Left ventricle myocardium inferior (tissue), 1 donor: ENCODE results near the gene PRPF18. TPM values are rescaled to one million over a fixed set of nuclear protein-coding genes. Genes with fewer than 3 reads are reported as not detected.

Experiments used
- DNase-seq: peaks from one replicate; pipeline ENCODE4 v3.0.0-alpha.2; 2020
- H3K27ac ChIP-seq: fragments of 200-600 bp; replicated peaks from 2 replicates; pipeline ENCODE4 v1.8.0; 2021
- H3K27me3 ChIP-seq: fragments of 200-600 bp; 2 replicates; pipeline ENCODE4 v1.8.0; 2021; ENCODE audit warnings: low read depth
- H3K36me3 ChIP-seq: fragments of 200-600 bp; 2 replicates; pipeline ENCODE4 v1.8.0; 2021
- H3K4me1 ChIP-seq: fragments of 200-600 bp; 2 replicates; pipeline ENCODE4 v1.8.0; 2021
- H3K4me3 ChIP-seq: fragments of 200-600 bp; 2 replicates; pipeline ENCODE4 v1.8.0; 2021; ENCODE audit warnings: mild to moderate bottlenecking, moderate library complexity
- H3K9me3 ChIP-seq: fragments of 200-600 bp; replicated peaks from 2 replicates; pipeline ENCODE4 v1.8.0; 2021
- intact Hi-C: fragments of 100-400 bp; cut with micrococcal nuclease; formaldehyde crosslinking; loops from one replicate; pipeline ENCODE4 v1.11.0; 2022
- total RNA-seq: library from RNA; stranded (reverse); fragmentation: NEBNext Ultra II Directional; extraction: Animal tissue kit (Norgen Biotek cat#: 25700); gene quantifications from one replicate; pipeline ENCODE4 v1.2.1, GENCODE V29; 2021
- TF ChIP-seq, protein P1 (sequence below): fragments of 200-600 bp; IDR thresholded peaks from 2 replicates; pipeline ENCODE4 v1.8.0; 2021; ENCODE audit warnings: antibody characterized with exemption, mild to moderate bottlenecking, borderline replicate concordance
- donor health status: DM: no; HTN: yes; CAD: no; lungs with severe emphysema.

Gene PRPF18
- total RNA-seq, 1 donor from 2014 or later = 14.7 TPM

- Histone ChIP-seq H3K27me3 (no peaks in the 10 kb centered on the region), H3K36me3 (peaks cover 19% of the 10 kb centered on the region), H3K27ac (peak overlapping the region; percentile 88), H3K9me3 (no peaks in the 10 kb centered on the region), H3K4me3 (no peak overlapping the region), H3K4me1 (peaks cover 22% of the 10 kb centered on the region)
- TF ChIP-seq, protein P1, sequence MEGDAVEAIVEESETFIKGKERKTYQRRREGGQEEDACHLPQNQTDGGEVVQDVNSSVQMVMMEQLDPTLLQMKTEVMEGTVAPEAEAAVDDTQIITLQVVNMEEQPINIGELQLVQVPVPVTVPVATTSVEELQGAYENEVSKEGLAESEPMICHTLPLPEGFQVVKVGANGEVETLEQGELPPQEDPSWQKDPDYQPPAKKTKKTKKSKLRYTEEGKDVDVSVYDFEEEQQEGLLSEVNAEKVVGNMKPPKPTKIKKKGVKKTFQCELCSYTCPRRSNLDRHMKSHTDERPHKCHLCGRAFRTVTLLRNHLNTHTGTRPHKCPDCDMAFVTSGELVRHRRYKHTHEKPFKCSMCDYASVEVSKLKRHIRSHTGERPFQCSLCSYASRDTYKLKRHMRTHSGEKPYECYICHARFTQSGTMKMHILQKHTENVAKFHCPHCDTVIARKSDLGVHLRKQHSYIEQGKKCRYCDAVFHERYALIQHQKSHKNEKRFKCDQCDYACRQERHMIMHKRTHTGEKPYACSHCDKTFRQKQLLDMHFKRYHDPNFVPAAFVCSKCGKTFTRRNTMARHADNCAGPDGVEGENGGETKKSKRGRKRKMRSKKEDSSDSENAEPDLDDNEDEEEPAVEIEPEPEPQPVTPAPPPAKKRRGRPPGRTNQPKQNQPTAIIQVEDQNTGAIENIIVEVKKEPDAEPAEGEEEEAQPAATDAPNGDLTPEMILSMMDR = no peak
- intact Hi-C loops = no loop called here
- peak; percentile 61 for DNase-seq
Observed at GRCh38 chr10:13632884-13633440, 46.2 kb downstream of the PRPF18 start.

- Histone ChIP-seq H3K27ac (peak overlapping the region; percentile 88), H3K36me3 (peaks cover 18% of the 10 kb centered on the region), H3K4me3 (no peak overlapping the region), H3K4me1 (peaks cover 22% of the 10 kb centered on the region), H3K27me3 (no peaks in the 10 kb centered on the region), H3K9me3 (no peaks in the 10 kb centered on the region)
- intact Hi-C loops = no loop called here
- peak; percentile 78 for DNase-seq
- TF ChIP-seq, protein P1 = no peak
Observed at GRCh38 chr10:13633689-13634088, 46.9 kb downstream of the PRPF18 start.

- Histone ChIP-seq H3K4me3 (no peak overlapping the region), H3K27ac (peak overlapping the region; percentile 88), H3K9me3 (no peaks in the 10 kb centered on the region), H3K4me1 (peaks cover 22% of the 10 kb centered on the region), H3K36me3 (peaks cover 23% of the 10 kb centered on the region), H3K27me3 (no peaks in the 10 kb centered on the region)
- intact Hi-C loops = no loop called here
- TF ChIP-seq, protein P1 = no peak
- DNase-seq = no peak
Observed at GRCh38 chr10:13634207-13634606, 47.4 kb downstream of the PRPF18 start.

DNA sequence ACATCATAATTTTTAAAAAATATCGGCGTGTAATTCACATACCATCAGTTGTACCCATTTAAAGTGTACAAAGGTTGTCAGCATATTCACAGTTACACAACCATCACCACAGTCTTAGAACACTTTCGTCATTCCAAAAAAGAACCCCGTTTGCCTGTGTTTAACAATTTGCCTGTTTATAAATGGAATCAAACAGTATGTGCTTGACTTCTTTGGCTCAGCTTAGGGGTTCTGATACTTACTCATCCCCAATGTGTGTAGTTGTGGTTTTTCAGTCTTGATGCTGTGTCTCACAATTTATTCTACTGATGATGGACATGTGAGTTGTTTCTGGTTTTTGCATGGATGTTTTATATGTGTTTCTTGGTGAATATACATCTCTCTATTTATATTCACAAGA, 50.0 kb downstream of the PRPF18 start:
- intact Hi-C loops = no loop called here
- Histone ChIP-seq H3K4me1 (peaks cover 18% of the 10 kb centered on the region), H3K27ac (no peak overlapping the region), H3K36me3 (peaks cover 19% of the 10 kb centered on the region), H3K4me3 (no peak overlapping the region), H3K9me3 (peaks cover under 1% of the 10 kb centered on the region), H3K27me3 (no peaks in the 10 kb centered on the region)
- DNase-seq = no peak
- TF ChIP-seq, protein P1 = no peak

GRCh38 chr10:13637303-13637856, 50.6 kb downstream of the PRPF18 start:
- intact Hi-C loops = no loop called here
- Histone ChIP-seq H3K36me3 (peaks cover 24% of the 10 kb centered on the region), H3K4me3 (no peak overlapping the region), H3K9me3 (peaks cover 6% of the 10 kb centered on the region), H3K27ac (no peak overlapping the region), H3K27me3 (no peaks in the 10 kb centered on the region), H3K4me1 (peaks cover 12% of the 10 kb centered on the region)
- no peak for DNase-seq
- TF ChIP-seq, protein P1 = no peak
